GM18870 (cell line): ENCODE results near the gene PCDH9.

Source experiments
- ATAC-seq: cut with Tn5 transposase; IDR thresholded peaks from one replicate; pipeline ENCODE4 v1.9.1; 2021; ENCODE audit warnings: moderate library complexity; ENCODE audit not compliant: unreplicated experiment

PCDH9 gene

DNA sequence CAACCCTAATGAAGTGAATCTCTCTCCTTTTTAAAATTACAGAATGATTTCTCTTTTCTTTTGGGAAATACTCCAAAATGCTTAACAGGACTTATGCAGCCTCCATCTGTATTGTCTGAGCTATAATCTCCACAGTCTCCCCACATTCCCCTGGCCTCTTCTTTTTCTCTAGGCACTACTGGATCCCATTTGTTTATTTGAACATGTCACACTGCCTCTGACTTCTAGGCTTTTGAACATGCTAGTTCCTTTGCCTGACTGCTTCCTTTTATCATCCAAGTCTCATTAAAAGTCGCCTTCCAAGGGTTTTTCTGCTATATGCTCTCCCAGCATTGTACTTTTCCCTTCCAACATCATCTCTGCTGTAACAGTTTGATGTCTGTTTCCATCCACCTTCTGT is 548.7 kb downstream of the PCDH9 start:
- ATAC-seq: no peak

DNA sequence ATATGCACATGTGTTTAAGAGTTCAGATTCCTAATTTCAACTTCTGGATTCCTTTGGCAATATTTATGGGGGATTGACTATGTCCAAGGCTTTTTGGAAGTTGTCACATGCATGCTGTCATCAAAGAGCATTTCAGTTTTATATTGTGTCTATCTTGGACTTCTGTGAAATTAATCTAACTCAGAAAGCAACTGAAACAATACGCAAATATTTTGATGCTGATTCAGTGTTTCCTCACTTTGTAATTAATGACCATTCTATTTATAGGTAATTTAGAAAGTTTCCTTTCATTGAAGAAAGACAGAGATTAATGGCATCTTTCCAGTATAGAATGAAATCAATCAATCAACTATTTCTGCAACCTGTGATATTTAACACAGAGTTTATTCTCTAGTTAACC is 550.1 kb downstream of the PCDH9 start:
- ATAC-seq: no peak

DNA sequence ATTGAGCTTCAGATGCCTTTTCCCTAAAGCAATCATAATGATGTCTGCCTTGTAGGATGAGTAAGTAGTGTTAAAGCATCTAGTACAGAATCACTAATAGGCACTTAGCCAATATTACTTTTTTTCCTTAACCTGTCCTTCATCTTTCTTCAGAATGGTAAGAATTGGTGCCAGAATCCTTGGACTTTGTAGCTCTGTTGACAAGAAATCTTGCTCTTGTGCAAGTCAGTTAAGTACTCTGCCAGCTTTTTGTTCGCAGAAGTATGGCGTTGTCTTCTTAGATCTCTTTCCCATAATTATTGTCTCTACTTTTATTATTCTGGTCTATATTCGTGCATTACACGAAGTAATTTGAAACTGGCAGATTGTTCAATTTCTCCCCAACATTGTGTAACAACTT is 554.5 kb downstream of the PCDH9 start:
- ATAC-seq: no peak

DNA sequence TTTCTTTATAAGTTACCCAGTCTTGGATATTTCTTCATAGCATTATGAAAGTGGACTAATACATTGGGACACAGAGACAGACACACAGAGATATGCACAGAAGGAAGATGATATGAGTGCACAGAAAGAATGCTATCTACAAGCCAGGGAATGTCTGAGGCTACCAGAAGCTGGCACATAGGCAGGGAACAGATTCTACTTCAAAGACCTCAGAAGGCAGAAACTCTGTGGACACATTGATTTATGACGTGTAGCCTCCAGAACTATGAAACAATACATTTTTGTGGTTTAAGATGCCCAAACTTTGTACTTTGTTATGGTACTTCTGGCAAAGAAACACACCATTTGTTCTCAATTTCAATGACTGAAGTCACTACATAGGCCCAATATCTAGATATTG is 556.7 kb downstream of the PCDH9 start:
- no peak for ATAC-seq

DNA sequence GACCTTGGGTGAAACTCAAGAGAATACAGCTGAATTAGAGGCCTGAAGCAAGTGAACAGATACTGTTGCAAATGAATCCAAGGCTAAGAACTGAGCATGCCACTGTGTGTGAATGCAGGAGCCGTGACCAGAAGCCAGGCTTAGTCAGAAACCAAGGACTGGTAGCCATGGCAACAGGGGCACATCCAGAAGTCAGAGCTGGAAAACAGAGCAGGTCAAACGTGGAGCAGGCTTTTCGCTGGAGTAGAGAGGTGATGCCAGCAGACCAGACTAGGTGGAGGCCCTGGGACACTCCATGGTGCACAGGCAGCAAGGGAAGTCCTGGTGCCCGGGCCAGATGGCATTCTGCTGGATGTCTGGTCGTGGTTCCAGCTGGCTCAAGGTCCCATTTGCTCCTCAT is 564.1 kb downstream of the PCDH9 start:
- ATAC-seq: no peak

DNA sequence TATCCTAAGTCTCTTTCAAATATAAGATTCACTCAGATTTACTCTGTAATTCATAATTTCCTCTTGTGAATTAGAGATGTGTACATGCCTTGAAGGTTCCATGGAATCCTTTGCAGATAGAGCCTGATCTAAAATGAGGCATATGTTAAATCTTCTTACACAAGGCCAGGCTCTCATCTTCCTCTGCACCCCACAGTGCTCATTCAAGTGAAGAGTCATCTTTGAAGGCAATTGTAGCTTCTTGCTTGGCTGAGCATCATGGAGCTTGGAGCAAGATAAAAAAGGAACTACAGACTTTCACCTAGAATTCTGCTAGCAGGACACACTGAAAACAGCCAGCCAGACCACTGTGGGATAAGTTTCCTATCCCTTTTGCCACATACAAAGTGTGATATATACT is 566.4 kb downstream of the PCDH9 start:
- ATAC-seq: no peak

DNA sequence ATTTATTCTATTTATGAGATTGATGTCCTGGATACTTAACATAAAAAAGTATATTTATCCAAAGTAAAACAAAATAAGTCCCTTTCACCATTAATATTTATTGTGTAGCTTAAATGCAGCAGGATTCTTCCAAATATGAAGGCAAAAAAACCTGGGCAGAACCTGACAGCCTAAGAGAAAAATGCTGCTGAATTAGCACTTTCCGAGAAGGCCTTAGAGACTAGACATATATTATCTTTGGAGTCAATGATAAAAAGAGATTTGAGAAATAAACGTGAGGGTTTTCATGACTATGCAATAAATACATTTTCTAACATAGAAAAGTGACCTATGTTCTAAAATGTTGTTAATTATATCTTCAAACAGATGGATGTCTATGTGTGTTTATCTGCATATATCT is 566.9 kb downstream of the PCDH9 start:
- no peak for ATAC-seq

DNA sequence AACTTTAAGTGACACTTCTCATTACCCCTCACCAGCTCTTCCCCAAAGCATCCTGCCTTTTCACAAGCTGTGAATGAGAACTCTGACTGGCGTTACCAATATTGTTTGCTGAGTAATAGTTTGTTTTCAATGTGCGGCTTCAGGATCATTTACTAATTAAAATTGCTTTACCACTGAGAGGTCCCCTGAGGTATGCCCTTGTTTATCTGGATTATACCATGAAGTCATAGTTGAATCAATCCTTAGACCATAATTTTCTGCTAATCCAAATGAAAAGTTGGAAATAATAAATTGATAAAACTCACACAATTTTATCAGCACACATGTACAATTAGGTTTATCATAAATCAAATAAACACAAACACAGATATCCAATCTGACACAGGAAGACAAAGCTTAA is 568.8 kb downstream of the PCDH9 start:
- ATAC-seq: no peak

DNA sequence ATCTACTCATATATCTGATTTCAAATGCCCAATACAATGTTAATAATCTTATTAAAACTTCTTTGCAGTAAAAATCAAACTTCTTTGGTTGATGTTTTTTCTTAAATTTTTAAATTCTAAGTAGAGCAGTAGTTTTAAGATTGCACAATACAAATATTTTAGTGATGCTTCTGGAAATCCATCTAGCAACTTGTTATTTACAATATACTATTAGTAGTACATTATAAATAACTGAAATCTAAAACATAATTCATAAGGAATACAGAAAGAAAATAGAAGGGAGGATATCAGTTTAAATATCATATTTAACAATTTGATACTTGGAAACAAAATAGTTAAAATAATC is 569.7 kb downstream of the PCDH9 start:
- ATAC-seq: no peak

DNA sequence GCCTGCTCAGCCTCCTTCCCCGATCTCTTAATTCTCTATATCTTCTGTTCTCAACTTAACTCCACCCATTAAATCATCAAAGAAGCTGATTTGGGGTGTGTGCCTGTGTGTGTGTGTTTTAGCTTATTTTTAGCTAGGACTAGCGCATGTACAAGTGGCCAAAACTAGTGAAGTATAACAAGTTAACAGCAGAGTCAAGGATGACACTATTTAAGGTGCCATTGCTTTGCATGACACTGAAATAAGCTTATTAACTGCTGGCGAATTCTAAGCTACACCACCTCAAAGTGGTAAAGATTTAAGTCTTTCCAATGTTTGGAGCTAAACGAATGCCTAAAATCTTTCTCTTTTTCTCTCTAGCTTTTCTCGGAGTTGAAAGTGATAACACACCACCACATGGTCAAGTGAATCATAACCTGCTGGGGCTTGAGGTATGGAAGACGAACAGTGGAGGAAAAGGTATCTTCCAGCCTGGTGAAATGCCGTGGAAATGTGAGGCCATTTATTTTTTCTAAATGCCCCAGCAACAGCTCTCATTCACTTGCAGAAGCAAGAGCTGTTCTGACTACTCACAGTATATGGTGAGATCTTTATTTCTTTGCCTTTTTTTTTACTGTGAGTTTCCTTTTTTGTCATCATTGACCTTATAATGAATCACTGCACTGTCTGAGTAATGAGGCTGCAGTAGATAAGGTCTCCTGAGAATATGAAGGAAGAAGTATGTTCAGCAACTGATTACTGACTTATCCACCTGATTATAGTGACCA is 570.3 kb downstream of the PCDH9 start:
- ATAC-seq: peak; percentile 84

DNA sequence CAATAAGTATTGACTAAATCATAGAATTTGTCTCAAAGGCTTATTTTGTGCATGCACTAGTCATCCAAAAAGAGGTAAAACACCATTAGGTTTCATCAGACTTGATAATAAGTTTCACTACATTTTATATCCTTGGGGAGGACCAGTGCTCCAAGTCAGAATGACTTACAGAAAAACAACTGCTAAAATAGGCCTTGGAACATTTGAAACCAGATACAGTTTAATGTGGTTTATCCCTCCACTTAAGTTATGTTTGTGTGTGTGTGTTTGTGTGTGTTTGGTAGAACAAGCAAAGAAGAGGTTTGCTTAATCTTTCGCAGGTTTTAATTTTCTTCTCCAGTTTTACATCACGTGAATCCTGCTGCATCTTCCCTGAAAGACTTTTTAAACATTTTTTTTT is 570.9 kb downstream of the PCDH9 start:
- ATAC-seq: no peak

DNA sequence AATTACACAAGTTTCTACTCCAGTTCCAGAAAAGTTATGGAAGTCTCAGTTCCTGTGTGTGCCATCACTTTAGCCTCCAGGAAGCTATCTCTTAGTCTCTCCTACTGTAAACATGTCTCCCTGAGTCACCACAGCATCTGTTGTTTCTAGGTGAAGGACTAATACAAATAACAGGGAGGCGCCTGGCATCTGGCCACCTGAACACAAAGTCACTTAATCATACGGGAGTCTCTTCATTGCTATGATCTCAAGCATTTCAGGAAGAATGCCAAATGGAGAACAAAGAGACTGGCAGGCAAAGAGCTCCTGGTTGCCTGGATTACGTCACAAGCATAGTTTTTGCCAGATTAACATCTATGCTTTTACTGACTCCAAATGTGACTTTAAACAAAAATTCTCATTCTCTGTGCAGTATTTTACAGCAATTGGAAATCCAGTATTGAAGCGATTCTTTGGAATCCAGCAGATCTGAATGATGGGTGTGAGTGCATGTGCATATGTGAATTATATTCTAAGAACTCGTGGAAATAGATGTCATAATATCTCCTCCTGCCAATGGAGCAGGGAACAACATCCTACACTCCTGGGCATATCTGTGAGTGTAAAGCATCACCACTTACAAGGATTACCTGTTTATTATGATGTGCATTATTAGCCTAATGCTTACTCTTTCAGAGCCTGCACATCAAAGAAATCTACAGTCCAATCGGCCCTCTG is 572.8 kb downstream of the PCDH9 start:
- ATAC-seq: no peak

DNA sequence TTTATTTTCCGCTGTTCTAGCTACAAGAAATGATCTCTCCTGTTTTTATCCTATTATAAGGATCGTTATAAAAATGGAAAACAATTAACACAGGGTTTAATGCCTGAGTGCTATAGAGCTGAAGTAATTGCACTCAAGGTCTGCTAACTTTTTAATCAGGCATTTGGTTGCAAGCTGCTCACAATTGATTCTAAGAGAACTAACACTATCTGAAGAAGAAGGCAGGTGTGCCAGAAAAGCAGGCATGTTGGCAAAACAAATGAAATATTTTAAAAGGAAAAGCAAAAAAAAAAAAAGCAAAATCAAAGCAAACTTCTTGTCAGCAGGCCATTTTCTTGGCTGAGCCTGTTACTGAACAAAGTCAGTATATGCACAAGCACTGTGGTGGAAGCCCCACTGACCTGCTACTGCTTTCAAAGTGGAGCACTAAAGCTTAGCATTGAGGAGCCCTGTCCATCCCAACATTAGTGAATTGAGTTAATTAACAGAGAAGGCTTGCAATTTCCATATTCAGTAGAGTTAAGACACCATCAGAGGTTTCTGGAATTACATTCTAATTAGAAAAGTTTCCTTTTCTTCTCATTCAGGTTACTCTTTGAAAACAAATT is 574.2 kb downstream of the PCDH9 start:
- no peak for ATAC-seq

DNA sequence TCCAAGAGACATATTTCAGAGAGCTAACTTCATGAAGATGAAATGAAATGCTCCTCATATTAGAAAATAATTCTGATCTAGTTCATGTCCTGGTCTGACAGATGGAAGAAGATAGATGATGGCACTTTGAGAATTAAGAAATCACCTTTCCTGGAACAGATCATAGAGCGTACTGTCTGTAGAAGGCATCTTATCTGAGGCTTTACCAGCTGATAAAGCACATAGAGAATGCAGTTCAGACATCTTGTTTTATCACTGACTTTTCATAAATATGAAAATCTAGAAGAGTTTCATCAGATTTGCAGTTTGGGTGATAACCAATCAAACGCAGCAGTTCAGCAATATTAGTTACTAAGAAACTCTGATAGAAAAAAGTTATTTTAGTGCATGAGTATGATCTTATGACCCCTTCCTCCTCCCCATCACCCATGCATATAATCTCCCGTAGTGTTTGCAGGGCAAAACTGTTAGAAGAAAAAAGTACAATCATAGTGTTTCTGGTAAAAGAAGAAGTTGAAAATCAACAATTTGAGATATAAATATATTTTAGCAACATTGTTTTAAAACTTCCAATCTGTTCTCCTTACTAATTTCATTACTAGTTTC is 585.2 kb downstream of the PCDH9 start:
- ATAC-seq: no peak

DNA sequence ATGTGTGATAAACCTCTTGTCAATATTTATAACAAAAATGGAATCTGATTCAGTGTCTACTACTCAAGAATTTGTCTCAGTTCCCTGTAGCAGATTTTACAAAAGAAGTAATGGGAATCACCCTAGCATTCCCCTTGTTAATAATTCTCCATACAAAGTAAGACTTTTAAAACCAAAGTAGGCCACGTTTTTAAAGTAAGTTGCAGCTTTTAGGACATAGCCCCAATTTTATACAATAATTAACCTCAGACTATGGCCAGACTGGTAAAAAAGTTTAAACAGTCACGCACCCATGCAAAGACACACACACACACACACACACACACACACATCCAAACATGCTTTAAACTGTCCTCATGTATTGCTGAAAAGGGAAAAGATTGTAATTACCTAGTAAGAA is 589.9 kb downstream of the PCDH9 start:
- ATAC-seq: peak; percentile 51

DNA sequence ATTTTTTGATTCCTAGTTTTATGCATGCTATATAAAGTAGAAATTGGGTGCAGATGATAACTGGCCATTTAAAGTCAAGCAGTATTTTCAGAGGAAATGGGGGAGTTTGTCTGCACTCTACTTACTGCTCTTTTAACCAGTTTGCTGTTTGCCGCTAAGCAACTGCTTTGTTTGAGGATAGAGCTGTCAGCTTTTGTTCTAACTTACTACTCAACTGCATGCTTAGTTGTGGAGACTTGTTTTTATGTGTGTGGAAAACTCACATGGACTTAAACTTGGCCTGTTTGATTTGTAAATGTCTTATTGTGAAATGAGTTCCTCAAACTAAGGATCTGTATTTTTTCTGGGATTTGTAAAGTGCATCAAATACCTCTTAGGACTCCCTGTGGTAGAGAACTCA is 591.1 kb downstream of the PCDH9 start:
- ATAC-seq: no peak

DNA sequence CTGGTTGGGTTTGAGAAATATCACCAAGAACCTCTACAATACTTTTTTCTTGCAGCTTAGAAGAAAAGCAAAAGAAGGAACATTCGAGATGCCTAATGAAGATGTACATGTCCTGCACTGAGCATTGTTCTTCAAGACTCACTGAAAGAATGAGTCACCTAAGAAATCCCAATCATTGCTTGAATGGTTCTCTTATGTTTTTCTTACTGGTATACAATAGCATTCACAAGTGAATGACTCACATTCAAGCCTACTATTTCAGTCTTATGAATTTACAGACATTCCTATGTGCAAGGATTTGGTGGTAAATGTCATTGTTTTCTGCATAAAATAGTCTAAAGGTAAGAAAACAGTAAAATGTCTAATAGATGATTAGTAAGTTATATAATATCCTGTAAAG is 594.6 kb downstream of the PCDH9 start:
- ATAC-seq: peak; percentile 42

DNA sequence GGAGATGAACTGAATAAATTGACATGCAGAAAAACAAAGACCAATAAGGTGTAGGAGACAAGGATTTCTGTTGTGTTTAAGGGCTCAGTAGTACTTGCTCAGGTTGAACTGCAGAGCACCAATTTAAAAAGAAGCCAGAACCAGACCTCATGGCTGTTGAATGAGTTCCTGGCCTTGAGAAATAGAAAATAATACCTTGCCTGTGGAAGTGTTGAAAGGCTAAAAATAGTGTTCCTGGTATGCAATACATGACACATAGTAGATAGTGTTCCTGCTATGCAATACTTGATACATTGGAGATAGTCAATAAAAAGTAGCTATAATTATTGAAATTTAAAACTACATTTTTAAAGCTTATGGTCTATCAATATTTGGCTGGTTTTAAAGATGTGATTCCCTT is 595.8 kb downstream of the PCDH9 start:
- ATAC-seq: no peak

DNA sequence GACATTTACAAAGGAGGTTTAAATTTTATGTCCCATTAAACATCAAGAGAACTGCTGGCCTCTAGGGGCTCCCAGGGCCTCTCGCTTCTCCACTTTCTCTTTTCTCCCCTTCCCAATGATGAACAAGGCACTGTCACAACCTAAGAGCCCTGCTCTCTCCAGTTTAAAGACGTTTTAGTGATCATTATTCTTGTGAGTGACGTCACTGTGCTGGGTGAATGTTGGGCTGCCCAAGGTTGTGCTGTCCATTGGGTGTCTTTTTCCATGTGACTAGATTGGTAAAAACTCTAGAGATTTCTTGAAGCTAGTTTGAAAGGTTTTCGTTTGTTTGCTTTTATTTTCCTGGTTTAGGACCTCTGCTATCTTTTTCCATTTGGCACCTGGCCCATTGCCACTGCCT is 602.6 kb downstream of the PCDH9 start:
- no peak for ATAC-seq

DNA sequence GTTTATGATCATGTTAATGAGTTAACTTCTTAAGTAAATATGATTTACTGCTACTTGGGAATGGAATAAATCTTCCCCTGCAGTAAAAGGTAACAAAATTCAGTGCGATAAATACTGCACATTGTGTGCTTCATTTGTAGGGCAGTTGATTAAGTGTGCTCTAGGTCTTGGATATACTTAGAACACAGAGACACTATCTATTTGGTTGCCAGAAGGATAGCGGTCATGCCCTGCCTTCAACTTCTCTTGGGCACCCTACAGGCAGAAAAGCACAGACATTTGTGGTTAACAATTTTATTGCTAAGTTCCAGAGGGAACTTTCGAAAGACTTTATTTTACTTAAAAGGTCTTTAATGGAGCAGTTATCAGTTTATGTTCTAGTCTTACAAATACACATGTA is 605.8 kb downstream of the PCDH9 start:
- no peak for ATAC-seq

DNA sequence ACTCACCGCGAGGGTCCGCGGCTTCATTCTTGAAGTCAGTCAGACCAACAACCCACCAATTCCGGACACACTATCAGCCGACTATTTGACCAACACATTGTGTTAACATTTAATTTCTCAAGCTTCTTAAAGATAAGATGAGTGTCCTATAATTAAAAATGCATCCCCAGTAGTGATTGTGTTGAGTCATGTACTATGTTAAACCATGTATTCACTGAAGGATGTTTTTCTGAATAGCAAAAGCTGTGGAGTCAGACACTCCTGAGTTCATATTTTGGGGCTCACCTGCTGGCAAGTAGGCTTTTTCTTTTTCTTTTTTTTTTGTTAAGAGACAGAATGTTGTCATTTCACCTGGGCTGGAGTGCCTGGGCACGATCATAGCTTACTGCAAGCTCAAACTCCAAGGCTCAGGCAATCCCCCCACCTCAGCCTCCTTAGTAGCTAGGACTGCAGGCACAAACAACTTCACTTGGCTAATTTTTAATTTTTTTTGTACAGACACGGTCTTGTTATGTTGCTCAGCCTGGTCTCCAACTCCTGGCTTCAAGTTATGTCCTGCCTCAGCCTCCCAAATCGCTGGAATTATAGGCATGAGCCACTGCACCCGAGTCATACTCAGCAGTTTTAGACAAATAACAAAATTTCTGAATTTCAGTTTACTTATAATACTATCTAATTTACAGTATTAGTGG is 606.9 kb downstream of the PCDH9 start:
- ATAC-seq: no peak
